ENCODE results near the gene JAGN1. TPM values are rescaled to one million over a fixed set of nuclear protein-coding genes. Genes with fewer than 3 reads are reported as not detected.
"Not testable (repeated sequence)": the region's sequence is repeated elsewhere in the genome, so short reads cannot be mapped to it uniquely, and the experiment has no call there.

Gene JAGN1
- total and polyA plus RNA-seq, 2 donors from 2014 or later, result 30.3 to 55.3 TPM

DNA sequence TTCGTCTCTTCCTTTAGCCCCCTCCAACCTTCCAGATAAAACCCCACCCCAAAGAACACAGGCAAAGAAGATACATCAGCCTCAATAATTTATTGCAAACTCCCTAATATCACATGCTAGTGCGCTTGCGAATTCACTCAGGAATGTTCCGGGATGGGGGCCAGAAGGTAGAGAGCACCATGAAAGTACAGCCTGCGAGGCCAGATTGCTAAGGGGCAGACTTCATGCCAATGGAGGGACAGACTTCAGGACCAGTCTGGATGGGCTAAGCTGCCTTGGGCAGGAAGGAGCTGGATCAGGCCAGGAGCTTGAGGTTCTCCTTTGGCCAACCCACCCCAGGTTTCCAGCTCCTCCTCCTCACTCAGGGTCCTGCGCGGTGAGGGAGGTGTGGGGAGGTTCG lies 23.8 kb upstream of the JAGN1 start:
- intact Hi-C loops (cut with DNase I), result no loop called here
- Histone ChIP-seq H3K9me3 (ENCODE audit: control insufficient read depth in 2 of 3, insufficient read depth in 1 of 3, low read length in 3 of 3) (no peaks in the 10 kb centered on the region), H3K4me3 (ENCODE audit: low read length in 3 of 3) (no peak overlapping the region), H3K9ac (ENCODE audit: low read length in 3 of 3) (no peak overlapping the region), H3K36me3 (ENCODE audit: control insufficient read depth in 2 of 3, insufficient read depth in 3 of 3, low read length in 3 of 3) (no peaks in the 10 kb centered on the region), H3K4me1 (ENCODE audit: control insufficient read depth in 2 of 3, insufficient read depth in 2 of 3, low read depth in 1 of 3, low read length in 3 of 3) (no peaks in the 10 kb centered on the region), H3K27ac (ENCODE audit: low read depth in 2 of 2, low read length in 2 of 2) (no peak overlapping the region), H3K27me3 (ENCODE audit: control insufficient read depth, insufficient read depth, low read length) (no peaks in the 10 kb centered on the region)
- DNase-seq (no peak), FAIRE-seq (no peak)
- TF ChIP-seq, protein P1, sequence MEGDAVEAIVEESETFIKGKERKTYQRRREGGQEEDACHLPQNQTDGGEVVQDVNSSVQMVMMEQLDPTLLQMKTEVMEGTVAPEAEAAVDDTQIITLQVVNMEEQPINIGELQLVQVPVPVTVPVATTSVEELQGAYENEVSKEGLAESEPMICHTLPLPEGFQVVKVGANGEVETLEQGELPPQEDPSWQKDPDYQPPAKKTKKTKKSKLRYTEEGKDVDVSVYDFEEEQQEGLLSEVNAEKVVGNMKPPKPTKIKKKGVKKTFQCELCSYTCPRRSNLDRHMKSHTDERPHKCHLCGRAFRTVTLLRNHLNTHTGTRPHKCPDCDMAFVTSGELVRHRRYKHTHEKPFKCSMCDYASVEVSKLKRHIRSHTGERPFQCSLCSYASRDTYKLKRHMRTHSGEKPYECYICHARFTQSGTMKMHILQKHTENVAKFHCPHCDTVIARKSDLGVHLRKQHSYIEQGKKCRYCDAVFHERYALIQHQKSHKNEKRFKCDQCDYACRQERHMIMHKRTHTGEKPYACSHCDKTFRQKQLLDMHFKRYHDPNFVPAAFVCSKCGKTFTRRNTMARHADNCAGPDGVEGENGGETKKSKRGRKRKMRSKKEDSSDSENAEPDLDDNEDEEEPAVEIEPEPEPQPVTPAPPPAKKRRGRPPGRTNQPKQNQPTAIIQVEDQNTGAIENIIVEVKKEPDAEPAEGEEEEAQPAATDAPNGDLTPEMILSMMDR (IDR thresholded peaks at IDR 0.05; ENCODE audit: borderline replicate concordance, extremely low read depth, insufficient read depth), result no peak

DNA sequence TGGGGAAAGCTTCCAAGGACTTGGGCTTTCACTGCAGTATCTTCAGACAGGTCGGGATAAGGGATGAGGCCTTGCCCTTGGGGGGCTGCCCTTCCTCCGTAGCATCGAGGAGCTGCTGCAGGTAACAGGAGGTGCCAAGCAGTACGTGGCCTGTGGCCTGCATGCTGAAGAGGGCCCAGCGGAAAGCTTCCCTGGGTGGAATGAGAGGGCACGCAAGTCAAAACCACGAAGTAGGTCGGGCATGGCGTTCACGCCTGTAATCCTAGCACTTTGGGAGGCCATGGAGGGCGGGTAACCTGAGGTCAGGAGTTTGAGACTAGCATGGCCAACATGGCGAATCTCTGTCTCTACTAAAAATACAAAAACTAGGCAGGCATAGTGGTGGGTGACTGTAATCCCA lies 23.3 kb upstream of the JAGN1 start:
- DNase-seq (no peak), FAIRE-seq (no peak)
- intact Hi-C loops (cut with DNase I), result no loop called here
- Histone ChIP-seq H3K27me3 (ENCODE audit: control insufficient read depth, insufficient read depth, low read length) (no peaks in the 10 kb centered on the region), H3K27ac (ENCODE audit: low read depth in 2 of 2, low read length in 2 of 2) (no peak overlapping the region), H3K36me3 (ENCODE audit: control insufficient read depth in 2 of 3, insufficient read depth in 3 of 3, low read length in 3 of 3) (no peaks in the 10 kb centered on the region), H3K9me3 (ENCODE audit: control insufficient read depth in 2 of 3, insufficient read depth in 1 of 3, low read length in 3 of 3) (no peaks in the 10 kb centered on the region), H3K4me3 (ENCODE audit: low read length in 3 of 3) (no peak overlapping the region), H3K4me1 (ENCODE audit: control insufficient read depth in 2 of 3, insufficient read depth in 2 of 3, low read depth in 1 of 3, low read length in 3 of 3) (no peaks in the 10 kb centered on the region), H3K9ac (ENCODE audit: low read length in 3 of 3) (no peak overlapping the region)
- TF ChIP-seq, protein P1 (IDR thresholded peaks at IDR 0.05; ENCODE audit: borderline replicate concordance, extremely low read depth, insufficient read depth), result no peak

DNA sequence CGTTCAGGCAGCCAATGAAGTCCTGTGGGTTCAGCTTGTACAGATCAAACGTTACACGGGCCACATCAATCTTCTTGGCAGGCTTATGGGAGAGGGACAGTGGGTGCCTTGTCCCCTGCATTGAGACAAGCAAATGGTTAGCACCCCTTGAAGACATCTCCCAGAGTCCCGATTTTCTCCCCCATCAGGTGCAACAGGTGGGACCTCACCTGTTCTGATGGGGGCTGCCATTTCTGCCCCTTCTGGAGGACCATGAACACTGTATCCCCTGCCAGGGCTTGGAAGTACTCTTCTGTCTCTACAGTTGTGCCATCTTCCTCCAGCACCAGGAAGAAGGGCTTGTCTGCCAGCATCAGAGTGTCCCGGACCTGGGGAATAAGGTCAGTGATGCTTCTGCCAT lies 20.5 kb upstream of the JAGN1 start:
- TF ChIP-seq, protein P1 (IDR thresholded peaks at IDR 0.05; ENCODE audit: borderline replicate concordance, extremely low read depth, insufficient read depth), result no peak
- Histone ChIP-seq H3K9ac (ENCODE audit: low read length in 3 of 3) (no peak overlapping the region), H3K4me3 (ENCODE audit: low read length in 3 of 3) (no peak overlapping the region), H3K9me3 (ENCODE audit: control insufficient read depth in 2 of 3, insufficient read depth in 1 of 3, low read length in 3 of 3) (no peaks in the 10 kb centered on the region), H3K4me1 (ENCODE audit: control insufficient read depth in 2 of 3, insufficient read depth in 2 of 3, low read depth in 1 of 3, low read length in 3 of 3) (no peaks in the 10 kb centered on the region), H3K27ac (ENCODE audit: low read depth in 2 of 2, low read length in 2 of 2) (no peak overlapping the region), H3K27me3 (ENCODE audit: control insufficient read depth, insufficient read depth, low read length) (no peaks in the 10 kb centered on the region), H3K36me3 (ENCODE audit: control insufficient read depth in 2 of 3, insufficient read depth in 3 of 3, low read length in 3 of 3) (no peaks in the 10 kb centered on the region)
- intact Hi-C loops (cut with DNase I), result no loop called here
- DNase-seq (no peak), FAIRE-seq (no peak)

DNA sequence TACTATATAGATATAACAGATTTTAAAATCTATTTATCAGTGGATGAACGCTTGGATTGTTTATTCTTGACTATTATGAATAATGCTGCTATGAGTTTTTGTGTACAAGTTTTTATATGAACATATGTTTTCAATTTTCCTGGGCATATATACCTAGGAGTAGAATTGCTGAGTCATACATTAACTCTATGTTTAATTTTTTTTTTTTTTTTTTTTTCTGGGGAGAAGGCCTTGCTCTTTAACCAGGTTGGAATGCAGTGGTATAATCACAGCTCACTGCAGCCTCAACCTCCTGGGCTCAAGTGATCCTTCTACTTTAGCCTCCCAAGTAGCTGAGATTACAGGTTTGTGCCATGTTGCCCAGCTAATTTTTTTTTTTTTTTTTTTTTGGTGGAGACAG lies 19.4 kb upstream of the JAGN1 start:
- FAIRE-seq, result no peak
- no peaks in the 10 kb centered on the region for H3K9me3 ChIP-seq (ENCODE audit: control insufficient read depth in 2 of 3, insufficient read depth in 1 of 3, low read length in 3 of 3)
- H3K36me3 ChIP-seq (ENCODE audit: control insufficient read depth in 2 of 3, insufficient read depth in 3 of 3, low read length in 3 of 3), result no peaks in the 10 kb centered on the region
- no peak overlapping the region for H3K9ac ChIP-seq (ENCODE audit: low read length in 3 of 3)
- TF ChIP-seq, protein P1 (IDR thresholded peaks at IDR 0.05; ENCODE audit: borderline replicate concordance, extremely low read depth, insufficient read depth), result no peak
- H3K4me1 ChIP-seq (ENCODE audit: control insufficient read depth in 2 of 3, insufficient read depth in 2 of 3, low read depth in 1 of 3, low read length in 3 of 3), result no peaks in the 10 kb centered on the region
- intact Hi-C loops (cut with DNase I), result no loop called here
- DNase-seq, result no peak
- no peak overlapping the region for H3K4me3 ChIP-seq (ENCODE audit: low read length in 3 of 3)
- H3K27ac ChIP-seq (ENCODE audit: low read depth in 2 of 2, low read length in 2 of 2), result no peak overlapping the region
- H3K27me3 ChIP-seq (ENCODE audit: control insufficient read depth, insufficient read depth, low read length), result no peaks in the 10 kb centered on the region

DNA sequence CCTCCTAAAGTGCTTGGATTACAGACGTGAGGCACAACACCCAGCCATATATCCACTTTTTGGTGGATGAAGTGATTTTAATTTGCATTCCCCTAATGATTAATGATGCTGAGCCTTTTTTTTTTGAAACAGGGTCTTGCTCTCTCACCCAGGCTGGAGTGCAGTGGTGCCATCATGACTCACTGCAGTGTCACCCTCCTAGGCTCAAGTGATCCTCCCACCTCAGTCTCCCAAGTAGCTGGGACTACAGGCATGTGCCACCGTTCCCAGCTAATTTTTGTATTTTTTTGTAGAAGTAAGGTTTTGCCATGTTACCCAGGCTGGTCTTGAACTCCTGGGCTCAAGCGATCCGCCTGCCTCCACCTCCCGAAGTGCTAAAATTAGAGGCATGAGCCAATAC lies 18.3 kb upstream of the JAGN1 start:
- H3K9ac ChIP-seq (ENCODE audit: low read length in 3 of 3); intact Hi-C loops (cut with DNase I); H3K4me3 ChIP-seq (ENCODE audit: low read length in 3 of 3); DNase-seq; FAIRE-seq; H3K27me3 ChIP-seq (ENCODE audit: control insufficient read depth, insufficient read depth, low read length); H3K4me1 ChIP-seq (ENCODE audit: control insufficient read depth in 2 of 3, insufficient read depth in 2 of 3, low read depth in 1 of 3, low read length in 3 of 3); H3K9me3 ChIP-seq (ENCODE audit: control insufficient read depth in 2 of 3, insufficient read depth in 1 of 3, low read length in 3 of 3); H3K36me3 ChIP-seq (ENCODE audit: control insufficient read depth in 2 of 3, insufficient read depth in 3 of 3, low read length in 3 of 3); H3K27ac ChIP-seq (ENCODE audit: low read depth in 2 of 2, low read length in 2 of 2): not testable (repeated sequence)
